ENCODE measurements around the gene RHBDD3.

Gene RHBDD3

GRCh38 chr22:29257751-29258181 lies 10.0 kb downstream of the RHBDD3 start:
- Histone ChIP-seq H3K27ac (ENCODE audit: poor library complexity, severe bottlenecking) (no peak overlapping the region), H3K36me3 (ENCODE audit: low read depth) (no peaks in the 10 kb centered on the region), H3K4me1 (ENCODE audit: insufficient read depth, poor library complexity, severe bottlenecking) (no peaks in the 10 kb centered on the region), H3K9me3 (ENCODE audit: severe bottlenecking) (no peaks in the 10 kb centered on the region), H3K4me3 (ENCODE audit: severe bottlenecking) (no peak overlapping the region), H3K27me3 (ENCODE audit: insufficient read depth, poor library complexity, severe bottlenecking) (no peaks in the 10 kb centered on the region)
- TF ChIP-seq CTCF (IDR thresholded peaks at IDR 0.05; ENCODE audit: poor library complexity, severe bottlenecking): no peak
- DNase-seq (ENCODE audit: low spot score) (no peak), ATAC-seq (ENCODE audit: low read depth) (no peak)

- Histone ChIP-seq H3K27me3 (ENCODE audit: insufficient read depth, poor library complexity, severe bottlenecking) (no peaks in the 10 kb centered on the region), H3K36me3 (ENCODE audit: low read depth) (no peaks in the 10 kb centered on the region), H3K9me3 (ENCODE audit: severe bottlenecking) (no peaks in the 10 kb centered on the region), H3K4me1 (ENCODE audit: insufficient read depth, poor library complexity, severe bottlenecking) (no peaks in the 10 kb centered on the region), H3K4me3 (ENCODE audit: severe bottlenecking) (no peak overlapping the region), H3K27ac (ENCODE audit: poor library complexity, severe bottlenecking) (no peak overlapping the region)
- ATAC-seq (ENCODE audit: low read depth): no peak
- TF ChIP-seq CTCF (IDR thresholded peaks at IDR 0.05; ENCODE audit: poor library complexity, severe bottlenecking): no peak
- DNase-seq (ENCODE audit: low spot score): no peak
These were observed 11.0 kb downstream of the RHBDD3 start for GRCh38 chr22:29256606-29257325.

- no peak overlapping the region for H3K27ac ChIP-seq (ENCODE audit: poor library complexity, severe bottlenecking)
- no peak for TF ChIP-seq CTCF (IDR thresholded peaks at IDR 0.05; ENCODE audit: poor library complexity, severe bottlenecking)
- no peak for ATAC-seq (ENCODE audit: low read depth)
- DNase-seq (ENCODE audit: low spot score): no peak
- H3K36me3 ChIP-seq (ENCODE audit: low read depth): no peaks in the 10 kb centered on the region
- H3K4me1 ChIP-seq (ENCODE audit: insufficient read depth, poor library complexity, severe bottlenecking): no peaks in the 10 kb centered on the region
- no peaks in the 10 kb centered on the region for H3K9me3 ChIP-seq (ENCODE audit: severe bottlenecking)
- H3K27me3 ChIP-seq (ENCODE audit: insufficient read depth, poor library complexity, severe bottlenecking): no peaks in the 10 kb centered on the region
- no peak overlapping the region for H3K4me3 ChIP-seq (ENCODE audit: severe bottlenecking)
These were observed 12.6 kb downstream of the RHBDD3 start for GRCh38 chr22:29255064-29255621.

GRCh38 chr22:29254286-29254660 lies 13.5 kb downstream of the RHBDD3 start:
- Histone ChIP-seq H3K4me3 (ENCODE audit: severe bottlenecking) (no peak overlapping the region), H3K9me3 (ENCODE audit: severe bottlenecking) (no peaks in the 10 kb centered on the region), H3K4me1 (ENCODE audit: insufficient read depth, poor library complexity, severe bottlenecking) (no peaks in the 10 kb centered on the region), H3K36me3 (ENCODE audit: low read depth) (no peaks in the 10 kb centered on the region), H3K27me3 (ENCODE audit: insufficient read depth, poor library complexity, severe bottlenecking) (no peaks in the 10 kb centered on the region), H3K27ac (ENCODE audit: poor library complexity, severe bottlenecking) (no peak overlapping the region)
- no peak for DNase-seq (ENCODE audit: low spot score)
- no peak for ATAC-seq (ENCODE audit: low read depth)
- no peak for TF ChIP-seq CTCF (IDR thresholded peaks at IDR 0.05; ENCODE audit: poor library complexity, severe bottlenecking)
